ENCODE results near the gene C21orf58.

C21orf58 gene

DNA sequence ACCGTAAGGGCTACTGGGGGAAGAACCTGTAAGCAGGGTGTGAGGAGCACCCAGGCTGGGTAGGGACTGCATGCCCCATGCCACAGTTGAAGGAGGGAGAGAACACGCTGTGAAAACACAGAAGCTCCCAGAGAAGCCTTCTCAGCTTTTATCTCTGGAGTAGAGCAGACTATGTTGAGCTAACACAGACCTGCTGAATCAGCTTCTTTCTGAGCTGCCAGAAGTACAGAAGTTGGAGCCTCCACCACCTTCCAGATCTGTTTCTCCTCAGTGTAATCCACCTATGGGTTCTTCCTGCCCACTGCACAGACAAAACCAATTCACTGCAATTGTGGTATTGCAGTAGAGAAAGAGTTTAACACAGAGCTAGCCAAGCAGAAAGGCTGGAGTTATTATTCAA, 32.1 kb downstream of the C21orf58 start:
- no peak for DNase-seq

DNA sequence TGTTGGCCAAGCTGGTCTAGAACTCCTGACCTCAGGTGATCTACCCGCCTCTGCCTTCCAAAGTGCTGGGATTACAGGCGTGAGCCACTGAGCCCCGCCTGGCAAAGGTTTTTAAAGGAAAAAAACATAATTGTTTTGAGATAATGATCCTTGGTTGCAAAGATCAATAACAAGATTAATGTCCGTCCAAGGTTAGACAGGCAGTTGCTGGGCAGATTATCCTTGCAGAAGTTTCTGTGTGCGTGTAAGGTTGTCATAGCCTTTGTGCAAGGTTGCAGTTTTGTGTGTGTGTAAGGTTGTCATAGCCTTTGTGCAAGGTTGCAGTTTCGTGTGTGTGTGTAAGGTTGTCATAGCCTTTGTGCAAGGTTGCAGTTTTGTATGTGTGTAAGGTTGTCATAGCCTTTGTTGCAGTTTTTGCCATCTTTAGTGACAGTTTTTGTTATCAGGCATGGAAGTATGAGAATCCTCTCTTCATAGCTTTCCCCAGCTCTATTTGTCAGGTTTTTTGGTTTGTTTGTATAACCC, 34.0 kb downstream of the C21orf58 start:
- DNase-seq, result no peak

DNA sequence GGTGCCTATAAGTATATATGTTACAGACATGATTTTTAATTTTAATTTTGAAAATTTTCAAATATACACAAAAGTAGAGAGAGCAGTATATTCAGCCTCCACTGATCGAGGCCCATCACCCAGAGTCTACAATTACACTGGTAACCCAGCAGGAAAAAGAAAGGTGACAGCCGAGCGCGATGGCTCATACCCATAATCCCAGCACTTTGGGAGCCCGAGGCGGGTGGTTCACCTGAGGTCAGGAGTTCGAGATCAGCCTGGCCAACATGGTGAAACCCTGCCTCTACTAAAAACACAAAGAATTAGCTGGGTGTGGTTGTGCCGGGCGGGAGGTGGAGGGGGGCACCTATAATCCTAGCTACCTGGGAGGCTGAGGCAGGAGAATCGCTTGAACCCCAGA, 36.1 kb downstream of the C21orf58 start:
- no peak for DNase-seq

- no peak for DNase-seq
Observed at GRCh38 chr21:46286648-46287002, 37.0 kb downstream of the C21orf58 start.

GRCh38 chr21:46285761-46286647, 37.7 kb downstream of the C21orf58 start, which contains the start of gene YBEY:
TSS of gene YBEY (plus strand) at chr21:46286342. CDS start at chr21:46286914, 572 bp downstream.
- peak; percentile 89 for DNase-seq

DNA sequence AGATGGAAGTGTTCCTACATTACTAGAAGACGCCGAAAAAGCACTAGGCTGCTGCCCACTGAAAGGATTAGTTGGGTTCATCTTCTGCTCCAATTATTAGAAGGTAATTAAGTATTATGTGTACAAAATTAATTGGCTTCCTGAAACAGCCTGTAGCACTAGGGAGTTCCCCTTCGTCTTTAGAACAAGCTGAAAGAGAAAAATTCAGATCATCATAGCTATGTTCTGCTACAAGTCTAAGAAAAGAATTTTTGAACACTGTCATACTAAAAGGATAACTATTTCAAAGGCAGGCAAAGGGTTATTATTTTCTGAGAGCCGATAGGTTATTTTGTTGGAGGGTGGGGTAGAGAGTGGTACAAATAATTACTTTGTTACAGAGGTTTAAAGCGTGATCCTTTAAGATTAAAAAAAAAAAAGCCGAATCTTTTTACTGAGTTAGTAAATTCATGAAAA, 38.4 kb downstream of the C21orf58 start, which contains the start of gene MCM3AP:
Gene MCM3AP (minus strand): TSS at position 406 of the 456 bp plus-strand sequence. CDS start 325 bp downstream, at position 81.
- DNase-seq, result no peak

DNA sequence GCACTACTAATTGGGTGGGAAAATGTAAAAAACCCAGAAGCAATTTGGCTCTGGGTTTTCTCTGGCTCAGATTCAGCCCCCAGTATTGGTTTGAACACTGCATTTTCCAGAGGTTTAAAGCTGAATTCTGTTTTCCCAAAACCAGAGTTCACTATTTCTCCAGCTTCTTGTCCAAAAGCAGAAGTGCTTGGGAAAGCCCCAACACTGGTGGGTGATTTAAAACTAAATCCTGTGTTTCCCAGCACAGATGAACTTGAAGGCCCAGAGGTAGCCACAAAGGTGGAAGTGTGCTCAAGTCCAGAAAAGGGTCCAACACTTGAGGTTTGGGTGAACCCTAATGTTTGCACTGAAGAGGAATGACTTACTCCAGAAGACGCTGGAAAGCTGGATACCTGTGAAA, 38.9 kb downstream of the C21orf58 start:
- no peak for DNase-seq

DNA sequence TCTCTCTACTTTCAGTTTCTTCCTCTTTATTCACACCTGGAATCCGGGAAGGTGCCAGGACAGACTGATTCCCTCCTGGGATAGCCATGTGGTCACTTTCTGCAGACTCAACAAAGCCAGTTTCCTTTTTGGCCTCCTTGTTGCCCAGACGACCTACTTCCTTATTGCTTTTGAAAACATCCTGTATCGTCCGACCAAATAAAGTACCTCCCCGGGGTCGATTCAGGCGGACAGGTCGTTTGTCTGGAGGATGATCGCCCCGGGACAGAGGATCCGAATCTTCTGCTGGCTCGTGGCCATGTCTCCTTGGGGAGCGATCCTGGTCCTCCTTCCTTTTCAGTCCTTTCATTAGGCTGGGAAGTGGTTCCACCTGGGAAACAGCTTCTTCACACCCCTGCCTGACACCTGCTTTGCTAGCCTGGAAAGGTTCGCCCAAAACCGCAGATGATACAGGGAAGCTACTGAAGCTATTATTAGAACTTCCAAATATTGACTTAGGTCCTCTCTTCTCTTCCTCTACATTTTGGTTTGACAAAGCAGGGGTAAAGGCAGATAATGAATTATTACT, 39.5 kb downstream of the C21orf58 start:
- no peak for DNase-seq

DNA sequence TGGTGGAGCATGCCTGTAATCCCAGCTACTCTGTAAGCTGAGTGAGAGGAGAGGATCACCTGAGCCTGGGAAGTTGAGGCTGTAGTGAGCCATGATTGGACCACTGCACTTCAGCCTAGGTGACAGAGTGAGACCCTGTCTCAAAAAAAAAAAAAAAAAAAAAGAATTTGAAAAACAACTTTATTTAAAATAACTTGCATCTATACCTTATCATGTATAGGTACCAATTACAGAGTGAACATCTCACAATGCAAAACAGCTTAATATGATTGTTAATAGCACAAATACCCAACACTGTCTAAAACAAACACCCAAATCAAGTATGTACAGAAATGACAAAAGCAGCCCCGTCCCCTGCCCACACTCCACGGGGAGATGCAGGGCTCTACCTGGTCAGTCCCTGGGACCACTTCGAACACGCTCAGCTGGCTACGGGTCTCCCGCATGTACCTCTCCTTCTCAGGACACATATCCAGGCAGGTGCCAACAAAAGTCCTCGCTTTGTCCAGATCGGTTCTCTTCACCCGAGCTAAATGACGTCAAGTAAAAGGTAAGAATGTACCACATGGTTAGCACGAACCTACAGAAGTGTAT, 48.8 kb downstream of the C21orf58 start:
- no peak for DNase-seq

DNA sequence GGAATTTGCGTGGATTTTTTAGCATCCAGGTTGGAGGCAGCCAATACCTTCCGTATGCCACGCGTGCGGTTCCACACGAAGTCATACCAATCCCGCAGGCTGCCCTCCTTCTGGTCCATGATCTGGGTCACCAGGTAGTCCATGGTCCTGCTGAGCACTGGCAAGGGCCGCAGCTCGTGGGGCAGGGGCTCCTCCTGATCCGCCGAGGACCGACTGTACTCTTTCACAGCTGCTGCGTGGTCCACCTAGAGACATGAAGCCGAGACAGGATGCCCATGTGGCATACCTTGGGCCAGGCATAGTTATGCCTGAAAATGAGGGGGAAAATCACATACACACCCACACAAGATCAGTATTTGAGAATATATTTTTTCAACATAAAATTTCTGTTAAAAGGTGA, 50.3 kb downstream of the C21orf58 start:
- DNase-seq, result no peak

DNA sequence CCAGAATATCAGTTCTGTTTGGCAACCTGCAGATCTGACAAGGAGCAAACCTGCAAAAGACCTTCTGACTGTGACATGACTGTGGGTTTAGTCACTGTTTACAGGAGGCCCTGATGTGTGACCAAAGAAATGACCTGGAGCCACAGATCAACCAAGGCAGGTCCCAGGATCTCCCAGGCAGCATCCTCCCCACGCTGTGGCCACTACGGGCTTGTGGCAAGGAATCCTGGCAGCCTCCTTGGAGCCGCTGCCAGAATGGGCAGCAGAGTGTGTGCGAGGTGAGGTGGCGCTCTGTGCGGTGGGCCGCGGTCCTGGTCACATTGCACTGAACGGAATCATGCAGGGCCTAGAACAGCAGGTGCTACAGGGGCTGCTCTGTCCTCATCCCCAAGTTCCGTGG, 54.2 kb downstream of the C21orf58 start:
- no peak for DNase-seq

- no peak for DNase-seq
Observed at GRCh38 chr21:46268371-46268770, 55.3 kb downstream of the C21orf58 start.

GRCh38 chr21:46266946-46267345, 56.7 kb downstream of the C21orf58 start:
- DNase-seq, result no peak

GRCh38 chr21:46265736-46266525, 57.7 kb downstream of the C21orf58 start:
- DNase-seq, result no peak

DNA sequence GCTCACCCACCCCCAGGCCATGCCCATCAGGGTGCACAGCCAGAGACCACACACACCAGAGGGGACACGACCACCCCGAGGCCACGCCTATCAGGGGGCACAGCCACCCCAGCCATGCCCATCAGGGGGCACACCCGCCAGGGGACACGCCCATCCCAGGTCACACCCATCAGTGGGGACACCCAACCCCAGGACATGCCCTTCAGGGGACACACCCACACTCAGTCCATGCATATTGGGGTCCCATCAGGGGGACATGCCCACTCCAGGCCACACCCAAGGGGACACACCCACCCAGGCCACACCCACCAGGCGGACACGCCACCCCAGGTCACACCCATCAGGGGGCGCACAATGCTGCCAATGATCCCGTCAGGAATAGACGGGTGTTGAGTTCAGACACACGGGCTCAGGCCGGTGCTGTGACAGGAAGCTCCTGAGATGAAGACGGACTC, 59.0 kb downstream of the C21orf58 start:
- DNase-seq, result no peak

DNA sequence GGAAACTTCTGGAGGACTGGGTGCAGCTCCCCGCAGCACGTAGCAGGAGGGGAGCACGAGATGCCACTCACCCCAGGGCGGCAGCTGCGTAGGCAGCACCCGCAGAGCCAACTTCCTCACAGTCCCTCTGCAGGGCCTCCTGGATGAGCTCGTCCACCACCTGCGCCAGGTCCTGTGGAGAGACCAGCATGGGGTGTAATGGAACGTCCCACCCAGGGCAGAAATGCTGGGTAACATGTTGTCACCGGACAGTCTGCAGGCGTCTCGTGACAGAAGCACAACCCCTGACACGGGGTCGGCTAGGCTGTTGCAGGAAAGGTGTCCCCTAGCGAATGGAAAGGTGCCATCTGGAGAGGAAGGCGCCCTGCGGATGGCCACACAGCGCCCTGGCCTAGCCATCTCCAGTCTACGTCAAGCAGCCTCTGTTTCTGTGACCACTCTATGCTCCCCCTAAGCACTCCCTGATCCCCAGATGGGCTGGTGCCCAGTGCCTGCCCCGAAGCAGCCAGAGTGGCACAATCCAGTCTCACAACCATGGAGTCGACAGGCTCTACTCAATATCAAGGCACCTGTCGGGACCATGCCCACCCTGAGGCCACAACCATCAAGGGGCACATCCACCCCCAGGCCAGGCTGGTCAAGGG, 59.5 kb downstream of the C21orf58 start:
- no peak for DNase-seq

DNA sequence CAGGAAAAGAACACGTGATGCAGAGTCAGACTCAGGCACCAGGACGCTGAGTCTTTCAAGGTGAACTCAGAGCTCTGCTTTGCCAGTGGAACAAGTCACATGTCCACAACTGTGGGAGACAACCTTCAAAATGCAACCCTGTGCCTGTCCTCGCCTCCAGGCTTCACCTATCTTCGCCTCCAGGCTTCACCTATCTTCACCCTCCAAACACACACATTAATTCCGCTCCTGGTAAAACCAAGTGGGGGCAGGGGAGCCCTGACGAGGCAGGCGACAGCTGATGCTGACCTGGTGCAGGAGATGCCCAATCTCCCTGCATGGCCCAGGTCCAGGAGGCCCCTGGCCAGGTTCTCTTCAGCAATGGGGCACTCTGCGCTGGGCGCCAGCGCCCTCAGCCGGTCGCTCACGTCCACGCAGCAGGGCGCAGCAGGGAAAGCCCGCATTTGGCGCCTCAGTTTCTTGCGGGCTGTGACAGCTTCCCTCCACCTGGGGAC, 67.1 kb downstream of the C21orf58 start:
- DNase-seq, result no peak

GRCh38 chr21:46255758-46256337, 67.8 kb downstream of the C21orf58 start:
- no peak for DNase-seq

DNA sequence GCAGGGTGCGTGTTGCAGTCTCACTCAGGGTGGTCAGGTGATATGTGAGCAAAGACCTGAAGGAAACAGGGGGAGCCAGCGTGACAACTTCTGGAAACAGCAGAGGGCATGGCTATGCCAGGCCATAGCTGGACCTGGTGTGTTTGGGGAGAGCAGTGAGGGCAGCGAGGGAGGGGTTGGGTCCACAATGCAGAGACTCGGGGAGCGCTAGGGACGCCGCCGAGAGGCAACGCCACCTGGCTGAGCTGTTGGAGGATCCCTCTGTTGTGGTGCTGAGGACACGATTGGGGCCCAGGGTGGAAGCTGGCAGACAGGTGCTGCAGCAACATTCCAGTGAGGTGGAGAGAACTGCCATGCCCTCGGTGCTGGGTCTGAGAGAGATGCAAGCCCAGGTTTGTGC, 68.5 kb downstream of the C21orf58 start:
- DNase-seq, result no peak

- DNase-seq, result no peak
Observed at GRCh38 chr21:46254208-46254975, 69.3 kb downstream of the C21orf58 start.
